Transverse colon (tissue), 4 donors: ENCODE measurements around the gene KCNA2. TPM values are rescaled to one million over a fixed set of nuclear protein-coding genes. Genes with fewer than 3 reads are reported as not detected.

ENCODE experiments used
- DNase-seq: peaks from one replicate; pipeline ENCODE4 v3.0.0-alpha.2; 2019
- H3K27ac ChIP-seq, 4 donors: fragments of 200-600 bp; sonication (generic); 2 replicates each; pipeline ENCODE4 v1.5.1; 2016 to 2018; ENCODE audit warnings: inconsistent platforms in 4 of 4
- H3K27me3 ChIP-seq: fragments of 200-600 bp; sonication (generic); 2 replicates; pipeline ENCODE4 v1.5.1; 2017; ENCODE audit warnings: inconsistent platforms
- H3K36me3 ChIP-seq, 4 donors: fragments of 200-600 bp; sonication (generic); 2 replicates each; pipeline ENCODE4 v1.5.1; 2017 to 2019; ENCODE audit warnings: inconsistent platforms in 4 of 4
- H3K4me1 ChIP-seq, 4 donors: fragments of 200-600 bp; sonication (generic); 2 replicates each; pipeline ENCODE4 v1.5.1; 2017 to 2020; ENCODE audit warnings: inconsistent platforms in 4 of 4
- H3K4me3 ChIP-seq, 4 donors: fragments of 200-600 bp; sonication (generic); 1 replicate in 1 of 4; 2 replicates in 3 of 4; pipeline versions ENCODE4 v1.5.1 to v1.6.1; 2017 to 2019; ENCODE audit warnings: inconsistent platforms in 4 of 4
- H3K9me3 ChIP-seq, 2 donors: fragments of 200-600 bp; sonication (generic); 2 replicates each; pipeline ENCODE4 v1.5.1; 2017 to 2019; ENCODE audit warnings: inconsistent platforms in 2 of 2
- CTCF ChIP-seq, 5 experiments: fragments of 200-600 bp in 3 of 5; fragments of 450-650 bp in 2 of 5; sonication (generic) in 3 of 5; IDR thresholded peaks; 1 replicate in 2 of 5; 2 replicates in 3 of 5; pipeline ENCODE4 v1.5.1; 2016 to 2017; ENCODE audit warnings: antibody characterized with exemption in 5 of 5, inconsistent platforms in 3 of 5, mild to moderate bottlenecking in 2 of 5, moderate library complexity in 1 of 5
- EP300 ChIP-seq: sonication (generic); formaldehyde crosslinking; IDR thresholded peaks from one replicate; pipeline ENCODE4 v1.6.1; 2017; ENCODE audit warnings: antibody characterized with exemption, low read depth
- POLR2A ChIP-seq: fragments of 450-650 bp; IDR thresholded peaks from one replicate; pipeline ENCODE4 v1.6.1; 2016; ENCODE audit warnings: antibody characterized with exemption, mild to moderate bottlenecking, moderate library complexity
- POLR2AphosphoS5 ChIP-seq, 3 donors: sonication (generic); formaldehyde crosslinking; IDR thresholded peaks; one replicate each; pipeline ENCODE4 v1.6.1; 2016; ENCODE audit warnings: antibody characterized with exemption in 3 of 3
- WGBS, 2 donors: methylation state at CpG; one replicate each; pipeline ENCODE4 v1.1.5; 2018; ENCODE audit warnings: low coverage in 1 of 2; 5-methylcytosine and 5-hydroxymethylcytosine counted together
- in situ Hi-C, 4 donors: fragments of 200-750 bp; cut with MboI; loops; one replicate each; pipeline versions ENCODE4 v1.15.0 to v1.15.1; 2017; ENCODE audit warnings: low sequenced_read_pairs in 3 of 4, low pct_ligation_motif_present in 1 of 4, low pct_unique_long_range_greater_than_20kb in 1 of 4
- intact Hi-C: fragments of 100-400 bp; cut with DNase I; formaldehyde crosslinking; loops from one replicate; pipeline ENCODE4 v1.15.1; 2023; ENCODE audit warnings: low total_unique reads
- total RNA-seq, 4 donors: library from RNA; depleted of rRNA; stranded (reverse); fragments of >200 nt; gene quantifications; one replicate each; pipeline ENCODE4 v1.1.0, GENCODE V29; 2016

The KCNA2 gene
- total RNA-seq, 4 donors from 2014 or later, result 0.40 to 1.7 (median 0.68) TPM; not detected in 1

GRCh38 chr1:110631836-110632620 lies 25.9 kb upstream of the KCNA2 start:
- Histone ChIP-seq H3K36me3 (no peaks in the 10 kb centered on the region), H3K27ac (peak overlapping the region; percentile 36 to 74 (median 46)), H3K27me3 (peaks cover 13% of the 10 kb centered on the region), H3K4me1 (peaks cover 0 to 16% (median 7%) of the 10 kb centered on the region in 4 donors), H3K9me3 (no peaks in the 10 kb centered on the region), H3K4me3 (no peak overlapping the region)
- intact Hi-C loops, result loop anchor here (5.0 kb wide), 1 partner anchor 135 kb away; no protein-coding TSS in a partner anchor
- no peak for DNase-seq
- 68 to 69% methylated on average over 5 to 6 of the region's 6 CpGs for WGBS, 2 donors
- in situ Hi-C loops, result loop anchor here in 1 of 4 donors (25.0 kb wide), 1 partner anchor 130 kb away; no protein-coding TSS in a partner anchor
- no peak for TF ChIP-seq POLR2AphosphoS5 (IDR thresholded peaks at IDR 0.05)
- no peak for TF ChIP-seq CTCF (IDR thresholded peaks at IDR 0.05)
- no peak for TF ChIP-seq EP300
- TF ChIP-seq POLR2A, result no peak

GRCh38 chr1:110630839-110631663 lies 24.9 kb upstream of the KCNA2 start:
- H3K27me3 ChIP-seq, result peaks cover 13% of the 10 kb centered on the region
- no peaks in the 10 kb centered on the region for H3K9me3 ChIP-seq
- no peaks in the 10 kb centered on the region for H3K36me3 ChIP-seq
- 34 to 50% methylated on average over 7 to 13 of the region's 13 CpGs for WGBS, 2 donors
- no peak overlapping the region for H3K4me3 ChIP-seq
- peak overlapping the region; percentile 36 to 74 (median 46) for H3K27ac ChIP-seq
- intact Hi-C loops, result loop anchor here (5.0 kb wide), 1 partner anchor 136 kb away; no protein-coding TSS in a partner anchor
- H3K4me1 ChIP-seq, result peaks cover 0 to 16% (median 7%) of the 10 kb centered on the region in 4 donors
- DNase-seq, result peak; percentile 86
- in situ Hi-C loops, result loop anchor here in 1 of 4 donors (25.0 kb wide), 1 partner anchor 131 kb away; no protein-coding TSS in a partner anchor
- TF ChIP-seq POLR2AphosphoS5 (IDR thresholded peaks at IDR 0.05), result peak in 1 of 3 donors; percentile 35
- no peak for TF ChIP-seq POLR2A
- peak; percentile 76 to 83 (median 81) for TF ChIP-seq CTCF (IDR thresholded peaks at IDR 0.05)

GRCh38 chr1:110628323-110629105 lies 22.4 kb upstream of the KCNA2 start:
- H3K9me3 ChIP-seq, result no peaks in the 10 kb centered on the region
- intact Hi-C loops, result loop anchor here (5.0 kb wide), 1 partner anchor 149 kb away; no protein-coding TSS in a partner anchor
- in situ Hi-C loops, result loop anchor here in 2 of 4 donors (10.0 to 25.0 kb wide), 2 partner anchors 134 to 136 kb away; no protein-coding TSS in a partner anchor
- no peaks in the 10 kb centered on the region for H3K36me3 ChIP-seq
- H3K27me3 ChIP-seq, result peaks cover 13% of the 10 kb centered on the region
- H3K27ac ChIP-seq, result no peak overlapping the region
- no peak for DNase-seq
- TF ChIP-seq CTCF (IDR thresholded peaks at IDR 0.05), result no peak
- TF ChIP-seq EP300, result no peak
- no peak for TF ChIP-seq POLR2A
- TF ChIP-seq POLR2AphosphoS5 (IDR thresholded peaks at IDR 0.05), result no peak
- no peak overlapping the region for H3K4me3 ChIP-seq
- H3K4me1 ChIP-seq, result peaks cover 0 to 3% (median 0%) of the 10 kb centered on the region in 4 donors
- WGBS, 2 donors, result 67 to 84% methylated on average over 1 to 6 of the region's 6 CpGs
